NB4 (cell line): ENCODE measurements around the gene STK11IP.

Experiments
- CTCF ChIP-seq: IDR thresholded peaks from one replicate; pipeline ENCODE4 v1.5.1; 2012; ENCODE audit warnings: low read depth, low read length
- MAX ChIP-seq: IDR thresholded peaks from 2 replicates; pipeline ENCODE4 v1.6.1; 2011; ENCODE audit warnings: low read depth, low read length
- MYC ChIP-seq: IDR thresholded peaks from 2 replicates; pipeline ENCODE4 v1.6.1; 2011; ENCODE audit warnings: low read depth, low read length

- TF ChIP-seq CTCF (no peak), MAX (no peak), MYC (no peak)
Observed at GRCh38 chr2:219595256-219595655, 2.4 kb upstream of the STK11IP start.
